OCI-LY1 (cell line): ENCODE measurements around the gene ELOVL6.

Source experiments
- CTCF ChIP-seq: fragments of 200-600 bp; sonication (generic), shearing (Covaris generic); IDR thresholded peaks from 2 replicates; pipeline ENCODE4 v1.5.1; 2017; ENCODE audit warnings: mild to moderate bottlenecking, antibody characterized with exemption, low read length, moderate library complexity, mixed read lengths
- EZH2 ChIP-seq: fragments of 200-600 bp; sonication (generic), shearing (Covaris generic); IDR thresholded peaks from 2 replicates; pipeline ENCODE4 v1.8.0; 2017; ENCODE audit warnings: borderline replicate concordance, mixed run types, mild to moderate bottlenecking, antibody characterized with exemption, low read length, moderate library complexity, mixed read lengths

GRCh38 chr4:110122201-110122600 is 76.2 kb downstream of the ELOVL6 start:
- TF ChIP-seq CTCF: no peak
- TF ChIP-seq EZH2: no peak
